ENCODE measurements around the gene FGFRL1.
"Not testable (repeated sequence)": the region's sequence is repeated elsewhere in the genome, so short reads cannot be mapped to it uniquely, and the experiment has no call there.

Gene FGFRL1

GRCh38 chr4:992297-993110, 18.9 kb upstream of the FGFRL1 start:
- DNase-seq (ENCODE audit: low spot score) = no peak

GRCh38 chr4:993111-994029, 18.1 kb upstream of the FGFRL1 start, which contains the start of gene SLC26A1:
TSS of gene SLC26A1 (minus strand) at chr4:993404. CDS start at chr4:991703, 1,701 bp downstream.
- no peak for DNase-seq (ENCODE audit: low spot score)

DNA sequence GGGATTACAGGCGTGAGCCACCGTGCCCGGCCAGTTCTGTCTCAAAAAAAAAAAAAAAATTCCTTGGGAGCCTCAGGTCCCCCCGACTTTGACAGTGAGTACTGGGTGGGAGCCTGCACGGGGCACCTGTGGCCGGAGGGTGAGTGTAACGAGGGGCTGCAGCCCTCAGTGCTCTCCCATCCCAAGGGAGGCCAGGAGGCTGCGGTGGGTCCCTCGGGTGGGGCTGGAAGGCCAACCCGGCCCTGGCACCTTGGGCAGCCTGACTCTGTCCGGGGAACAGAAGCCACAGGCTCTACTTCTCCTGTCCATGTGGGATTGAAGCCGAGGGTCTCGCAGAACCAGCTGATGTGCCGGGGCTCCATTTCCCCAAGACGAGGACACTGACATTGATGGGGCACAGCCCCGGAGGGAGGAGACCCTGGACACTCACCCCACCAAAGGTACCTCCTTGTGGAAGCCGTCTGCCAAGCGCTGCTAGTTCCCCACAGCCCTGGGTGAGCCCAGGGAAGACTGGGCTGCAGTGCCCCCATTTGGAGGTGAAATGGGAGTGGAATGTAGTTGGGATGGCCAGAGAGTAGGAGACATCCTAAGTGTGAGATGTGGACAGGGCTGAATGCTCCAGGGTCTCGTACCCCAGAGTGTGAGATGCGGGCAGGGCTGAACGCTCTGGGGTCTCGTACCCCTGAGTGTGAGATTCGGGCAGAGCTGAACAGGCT, 16.0 kb upstream of the FGFRL1 start:
- DNase-seq (ENCODE audit: low spot score) = no peak

GRCh38 chr4:996030-996996, 15.1 kb upstream of the FGFRL1 start:
- DNase-seq (ENCODE audit: low spot score) = no peak

DNA sequence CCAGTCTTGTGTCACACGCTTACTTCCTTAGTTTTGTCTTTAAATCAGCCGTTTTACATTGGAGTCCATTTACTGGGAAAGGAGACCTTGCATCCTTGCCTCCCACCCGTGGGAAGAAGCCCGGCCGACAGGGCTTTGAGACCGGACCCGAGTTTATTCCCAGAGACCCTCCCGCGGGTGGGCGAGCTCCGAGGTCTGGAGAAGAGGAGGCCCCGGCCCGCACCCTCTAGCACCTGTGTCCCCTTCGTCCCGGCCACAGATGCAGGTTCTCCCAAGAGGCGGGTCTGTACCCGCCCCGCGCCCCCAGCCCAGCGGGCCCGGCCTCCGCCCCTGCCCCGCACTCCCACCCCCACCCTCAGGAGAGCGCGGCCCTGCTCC, 14.4 kb upstream of the FGFRL1 start:
- DNase-seq (ENCODE audit: low spot score) = no peak

- no peak for DNase-seq (ENCODE audit: low spot score)
Measured at GRCh38 chr4:997375-998071, 13.9 kb upstream of the FGFRL1 start.

- no peak for DNase-seq (ENCODE audit: low spot score)
Measured at GRCh38 chr4:998096-998691, 13.2 kb upstream of the FGFRL1 start.

DNA sequence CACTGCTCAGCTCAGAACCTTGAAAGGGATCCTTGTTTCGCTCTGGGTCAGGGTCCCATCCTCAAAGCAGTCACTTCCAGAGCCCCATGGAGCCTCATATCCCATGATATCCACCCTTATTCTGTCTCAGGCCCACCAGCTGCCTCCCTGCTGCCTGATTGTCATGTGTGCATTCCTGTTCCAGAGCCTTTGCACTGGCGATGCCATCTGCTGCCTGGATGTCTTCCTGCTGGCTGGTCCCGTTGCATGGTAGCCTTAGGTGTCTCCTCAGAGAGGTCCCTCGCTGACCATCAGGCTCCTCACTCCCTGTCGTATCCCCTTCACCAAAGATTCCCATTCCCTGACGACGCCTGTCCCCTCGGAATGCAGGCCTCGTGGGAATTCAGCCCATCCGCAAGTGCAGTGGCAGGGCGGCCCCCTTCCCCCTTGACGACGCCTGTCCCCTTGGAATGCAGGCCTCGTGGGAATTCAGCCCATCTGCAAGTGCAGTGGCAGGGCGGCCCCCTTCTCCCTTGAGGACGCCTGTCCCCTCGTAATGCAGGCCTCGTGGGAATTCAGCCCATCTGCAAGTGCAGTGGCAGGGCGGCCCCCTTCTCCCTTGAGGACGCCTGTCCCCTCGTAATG, 12.1 kb upstream of the FGFRL1 start:
- not testable (repeated sequence) for DNase-seq (ENCODE audit: low spot score)

DNA sequence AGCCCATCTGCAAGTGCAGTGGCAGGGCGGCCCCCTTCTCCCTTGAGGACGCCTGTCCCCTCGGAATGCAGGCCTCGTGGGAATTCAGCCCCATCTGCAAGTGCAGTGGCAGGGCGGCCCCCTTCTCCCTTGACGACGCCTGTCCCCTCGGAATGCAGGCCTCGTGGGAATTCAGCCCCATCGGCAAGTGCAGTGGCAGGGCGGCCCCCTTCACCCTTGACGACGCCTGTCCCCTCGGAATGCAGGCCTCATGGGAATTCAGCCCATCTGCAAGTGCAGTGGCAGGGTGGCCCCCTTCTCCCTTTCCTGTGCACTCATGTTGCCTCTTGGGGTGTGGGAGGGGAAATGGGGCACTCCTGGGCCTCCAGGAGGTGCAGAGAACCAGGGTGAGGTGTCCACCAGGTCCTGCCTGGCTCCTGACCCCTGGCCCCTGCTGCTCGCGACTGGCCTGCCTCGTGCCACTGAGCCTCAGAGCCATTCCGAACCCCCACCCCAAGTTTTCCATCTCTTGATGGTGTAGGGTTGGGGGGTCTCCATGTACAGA, 11.5 kb upstream of the FGFRL1 start:
- DNase-seq (ENCODE audit: low spot score) = no peak

- DNase-seq (ENCODE audit: low spot score) = no peak
Measured at GRCh38 chr4:1000686-1001260, 10.7 kb upstream of the FGFRL1 start.

DNA sequence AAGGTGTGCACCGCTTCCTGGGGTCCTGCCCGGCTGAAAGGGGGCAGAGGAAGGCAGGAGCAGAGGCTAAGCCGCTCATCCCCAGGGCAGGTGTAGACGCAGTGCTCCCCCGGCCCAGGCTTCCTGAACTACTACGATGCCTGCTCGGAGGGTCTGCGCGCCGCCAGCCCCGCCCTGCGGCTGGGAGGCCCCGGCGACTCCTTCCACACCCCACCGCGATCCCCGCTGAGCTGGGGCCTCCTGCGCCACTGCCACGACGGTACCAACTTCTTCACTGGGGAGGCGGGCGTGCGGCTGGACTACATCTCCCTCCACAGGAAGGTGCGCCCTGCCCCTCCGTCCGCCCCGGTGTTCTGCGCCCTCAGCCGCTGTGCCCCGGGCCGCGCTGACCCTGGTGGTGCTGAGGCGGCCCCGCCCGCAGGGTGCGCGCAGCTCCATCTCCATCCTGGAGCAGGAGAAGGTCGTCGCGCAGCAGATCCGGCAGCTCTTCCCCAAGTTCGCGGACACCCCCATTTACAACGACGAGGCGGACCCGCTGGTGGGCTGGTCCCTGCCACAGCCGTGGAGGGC, 9.8 kb upstream of the FGFRL1 start:
- DNase-seq (ENCODE audit: low spot score) = no peak

GRCh38 chr4:1002131-1002630, 9.2 kb upstream of the FGFRL1 start:
- DNase-seq (ENCODE audit: low spot score) = no peak

GRCh38 chr4:1002631-1003251, 8.7 kb upstream of the FGFRL1 start:
- DNase-seq (ENCODE audit: low spot score) = no peak

GRCh38 chr4:1003271-1004070, 8.0 kb upstream of the FGFRL1 start:
- DNase-seq (ENCODE audit: low spot score) = no peak

DNA sequence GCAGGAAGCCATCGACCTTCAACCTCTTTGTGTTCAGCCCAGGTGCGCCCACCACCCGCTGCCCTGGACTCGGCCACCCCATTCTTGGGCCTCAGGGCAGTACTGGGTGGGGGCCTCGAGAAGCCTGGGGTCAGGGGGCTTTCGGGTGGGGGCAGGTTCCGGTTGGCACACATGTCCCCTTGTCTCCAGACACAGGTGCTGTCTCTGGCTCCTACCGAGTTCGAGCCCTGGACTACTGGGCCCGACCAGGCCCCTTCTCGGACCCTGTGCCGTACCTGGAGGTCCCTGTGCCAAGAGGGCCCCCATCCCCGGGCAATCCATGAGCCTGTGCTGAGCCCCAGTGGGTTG, 7.4 kb upstream of the FGFRL1 start:
- no peak for DNase-seq (ENCODE audit: low spot score)

DNA sequence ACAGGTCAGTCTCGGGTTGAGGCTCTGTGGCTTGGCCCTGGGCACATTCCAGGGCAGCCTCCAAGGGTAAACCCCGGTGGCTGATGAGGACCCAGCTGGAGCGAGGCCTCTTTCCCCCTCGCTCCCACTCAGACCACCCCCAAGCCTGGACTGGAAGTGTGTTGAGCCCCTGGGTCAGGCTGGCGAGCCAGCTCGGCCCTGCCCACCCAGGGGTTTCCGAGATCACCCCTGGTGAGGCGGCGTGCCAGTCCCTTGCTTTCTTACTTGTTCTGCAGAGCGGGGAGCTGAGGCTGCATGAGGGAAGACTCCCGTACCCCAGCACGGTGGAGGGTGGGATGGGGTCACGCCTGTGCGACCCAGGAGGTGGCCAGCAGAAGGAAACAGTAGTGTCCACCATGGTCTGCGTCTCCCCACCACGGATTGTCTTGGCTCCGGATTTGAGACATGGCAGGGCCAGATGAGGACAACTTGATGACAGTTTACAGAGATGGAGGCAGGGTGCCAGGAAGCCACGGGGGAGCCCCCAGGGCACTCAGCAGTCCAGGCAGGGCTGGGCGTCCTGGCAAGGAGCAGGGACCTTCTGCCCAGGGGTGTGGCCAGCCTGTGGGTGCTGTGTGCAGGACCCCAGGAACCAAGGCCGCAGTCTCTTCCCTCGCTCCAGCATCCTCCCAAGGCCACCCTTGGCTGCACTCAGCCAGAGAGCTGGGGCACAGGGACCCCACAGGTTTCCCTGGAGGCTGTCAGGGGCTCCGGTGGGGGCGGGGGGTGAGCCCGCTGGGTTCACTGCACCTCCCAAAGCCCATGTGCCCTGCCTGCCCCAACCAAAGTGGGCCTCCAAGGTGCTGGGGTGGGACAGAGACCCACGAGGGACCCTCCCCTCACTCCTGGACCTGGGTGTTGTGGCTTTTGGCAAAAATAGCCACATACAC, 6.6 kb upstream of the FGFRL1 start:
- no peak for DNase-seq (ENCODE audit: low spot score)

Data from CD4-positive, alpha-beta T cell treated with Interleukin-15 for 4 hours (primary cell).